Lower lobe of right lung (tissue), 2 donors: Measurements from ENCODE around the gene GOSR1. TPM values are rescaled to one million over a fixed set of nuclear protein-coding genes. Genes with fewer than 3 reads are reported as not detected.

Experiments used
- ATAC-seq, 2 donors: fragments of 200-7000 bp; cut with Tn5 transposase; one replicate each; pipeline ENCODE4 v1.9.1; 2020 to 2022; ENCODE audit warnings: mild to moderate bottlenecking in 2 of 2, moderate library complexity in 2 of 2
- DNase-seq: peaks from one replicate; pipeline ENCODE4 v3.0.0-alpha.2; 2020
- H3K27ac ChIP-seq: fragments of 200-600 bp; one replicate; pipeline ENCODE4 v1.8.0; 2022
- H3K27me3 ChIP-seq: fragments of 200-600 bp; one replicate; pipeline ENCODE4 v1.8.0; 2022; ENCODE audit warnings: low read depth
- H3K36me3 ChIP-seq: fragments of 200-600 bp; one replicate; pipeline ENCODE4 v1.8.0; 2022; ENCODE audit warnings: mild to moderate bottlenecking
- H3K4me1 ChIP-seq: fragments of 200-600 bp; one replicate; pipeline ENCODE4 v1.8.0; 2022
- H3K4me3 ChIP-seq: fragments of 200-600 bp; one replicate; pipeline ENCODE4 v1.8.0; 2022; ENCODE audit warnings: mild to moderate bottlenecking
- H3K9me3 ChIP-seq: fragments of 200-600 bp; one replicate; pipeline ENCODE4 v1.8.0; 2022
- CTCF ChIP-seq: fragments of 200-600 bp; IDR thresholded peaks from one replicate; pipeline ENCODE4 v1.8.0; 2022; ENCODE audit warnings: antibody characterized with exemption, mild to moderate bottlenecking
- intact Hi-C: fragments of 100-400 bp; cut with DNase I; formaldehyde crosslinking; loops from one replicate; pipeline ENCODE4 v1.11.0; 2022
- long read RNA-seq: library from polyadenylated mRNA; unstranded; transcript quantifications from one replicate; pipeline ENCODE4 v2.0.0, GENCODE V29; 2021
- total RNA-seq: library from RNA; stranded (reverse); fragmentation: NEBNext Ultra II Directional; extraction: Animal tissue kit (Norgen Biotek cat#: 25700); gene quantifications from one replicate; pipeline ENCODE4 v1.2.1, GENCODE V29; 2021
- donor health status: DM: no; HTN: yes; CAD: no; lungs with severe emphysema.

Gene GOSR1
- 50.9 TPM for total RNA-seq
- long read RNA-seq, full-length matches to known transcripts, result 32 of 98 reads
- long read RNA-seq, partial matches to known transcripts, result 56 of 98 reads
- long read RNA-seq, other reads (novel, unspliced or antisense), result 10 of 98 reads

GRCh38 chr17:30477083-30477773, at the start of gene GOSR1:
GOSR1 (plus strand) TSS chr17:30477408; CDS start chr17:30477434, 26 bp downstream.
- Histone ChIP-seq H3K4me3 (peak within 1 kb of the TSS; percentile 69), H3K4me1 (peaks cover 21% of the 10 kb centered on the region), H3K27ac (peak within 1 kb of the TSS; percentile 92), H3K27me3 (no peaks in the 10 kb centered on the region), H3K36me3 (peaks cover 33% of the 10 kb centered on the region), H3K9me3 (no peaks in the 10 kb centered on the region)
- DNase-seq (peak; percentile 96), ATAC-seq (peak; percentile 100)
- TF ChIP-seq CTCF, result peak; percentile 78
- intact Hi-C loops, result no loop called here

- DNase-seq (no peak), ATAC-seq (no peak)
- Histone ChIP-seq H3K4me1 (no peaks in the 10 kb centered on the region), H3K4me3 (no peak overlapping the region), H3K36me3 (peaks cover 63% of the 10 kb centered on the region), H3K27me3 (no peaks in the 10 kb centered on the region), H3K9me3 (no peaks in the 10 kb centered on the region), H3K27ac (no peak overlapping the region)
- TF ChIP-seq CTCF, result no peak
- intact Hi-C loops, result no loop called here
These were observed 49.6 kb upstream of the GOSR1 start for GRCh38 chr17:30427611-30428010.

- TF ChIP-seq CTCF, result no peak
- intact Hi-C loops, result no loop called here
- no peak for DNase-seq
- Histone ChIP-seq H3K27ac (no peak overlapping the region), H3K36me3 (peaks cover 57% of the 10 kb centered on the region), H3K27me3 (no peaks in the 10 kb centered on the region), H3K4me1 (peaks cover 6% of the 10 kb centered on the region), H3K4me3 (no peak overlapping the region), H3K9me3 (no peaks in the 10 kb centered on the region)
- no peak for ATAC-seq
These were observed 48.1 kb upstream of the GOSR1 start for GRCh38 chr17:30429155-30429554.

GRCh38 chr17:30433514-30433913, 43.7 kb upstream of the GOSR1 start:
- peaks cover 62% of the 10 kb centered on the region for H3K36me3 ChIP-seq
- peak; percentile 55 to 64 for ATAC-seq
- peaks cover 6% of the 10 kb centered on the region for H3K4me1 ChIP-seq

GRCh38 chr17:30436729-30437128, 40.5 kb upstream of the GOSR1 start:
- Histone ChIP-seq H3K27me3 (no peaks in the 10 kb centered on the region), H3K27ac (no peak overlapping the region), H3K4me1 (peaks cover 6% of the 10 kb centered on the region), H3K36me3 (peaks cover 42% of the 10 kb centered on the region), H3K4me3 (no peak overlapping the region), H3K9me3 (no peaks in the 10 kb centered on the region)
- DNase-seq, result no peak
- no peak for TF ChIP-seq CTCF
- intact Hi-C loops, result no loop called here
- no peak for ATAC-seq

More at GRCh38 chr17:30433514-30433913, 43.7 kb upstream of the GOSR1 start:
- no peaks in the 10 kb centered on the region for H3K27me3 ChIP-seq
- no peak for DNase-seq
- H3K4me3 ChIP-seq, result no peak overlapping the region
- intact Hi-C loops, result no loop called here
- no peak overlapping the region for H3K27ac ChIP-seq
- no peak for TF ChIP-seq CTCF
- H3K9me3 ChIP-seq, result no peaks in the 10 kb centered on the region
